ENCODE data around the gene SLC66A2. TPM values are rescaled to one million over a fixed set of nuclear protein-coding genes. Genes with fewer than 3 reads are reported as not detected.

Gene SLC66A2
- total and polyA plus RNA-seq, 10 of the 15 experiments (the other 5 are each of a cell fraction or from before 2014, with no cell fraction given), result 0.69 to 42.5 (median 14.8) TPM

- Histone ChIP-seq H3K9ac (ENCODE audit: control insufficient read depth, insufficient read depth, low read length) (0 out of 2 replicates have a peak overlapping the region, but pooled peaks have one; percentile 1), H4K20me1 (ENCODE audit: control insufficient read depth, insufficient read depth) (no peaks in the 10 kb centered on the region), H2AFZ (ENCODE audit: control insufficient read depth, low read depth, low read length) (no peak overlapping the region), H3K27ac (ENCODE audit: control insufficient read depth, insufficient read depth) (peak overlapping the region; percentile 52), H3K79me2 (ENCODE audit: control insufficient read depth, insufficient read depth, low read length) (peaks cover 34% of the 10 kb centered on the region), H3K36me3 (ENCODE audit: control insufficient read depth in 2 of 2, insufficient read depth in 2 of 2, low read length in 1 of 2) (peaks cover 8 to 14% of the 10 kb centered on the region in 2 experiments), H3K9me3 (replicated peaks; ENCODE audit: control insufficient read depth, insufficient read depth, low read length) (no peaks in the 10 kb centered on the region), H3K27me3 (replicated peaks in 1 of 2; ENCODE audit: control insufficient read depth in 2 of 2, insufficient read depth in 2 of 2, low read length in 1 of 2) (no peaks in the 10 kb centered on the region), H3K4me2 (ENCODE audit: control insufficient read depth, insufficient read depth) (peak overlapping the region; percentile 57), H3K4me3 (peak overlapping the region; percentile 51; the same call in 1 of the 2 replicates), H3K4me1 (ENCODE audit: control insufficient read depth, insufficient read depth, low read length) (peaks cover 40% of the 10 kb centered on the region)
- intact Hi-C loops (cut with micrococcal nuclease; ENCODE audit: unreplicated experiment), result no loop called here
- ChIA-PET RAD21 (ENCODE audit: unreplicated experiment) (no interaction called here), SMC1A (ENCODE audit: uncharacterized antibody, unreplicated experiment) (interaction anchor here (0.9 to 1.6 kb wide), 4 partner anchors 14 to 161 kb away, joined by 3 to 5 read pairs (median 3); no protein-coding TSS in a partner anchor), CTCF (no interaction called here), POLR2A (interaction anchor here (1.7 kb wide), 1 partner anchor 10 kb away, joined by 5 read pairs; no protein-coding TSS in a partner anchor)
- 53% methylated on average over 17 of the region's 17 CpGs for WGBS (ENCODE audit: insufficient coverage, insufficient replicate concordance, low lambda C conversion rate, missing lambda C conversion rate)
- ATAC-seq, result peak; percentile 42
- FAIRE-seq, result no peak
- no TSS peak for BruUV-seq (replicated peaks)
- in situ Hi-C loops (cut with MboI), result no loop called here
- DNase-seq (ENCODE audit: low read depth, low spot score), result no peak
- no peak for TF ChIP-seq CHD2 (IDR thresholded peaks at IDR 0.05; ENCODE audit: borderline replicate concordance, low read depth, low read length)
- TF ChIP-seq RELB (IDR thresholded peaks at IDR 0.05; ENCODE audit: low read depth), result no peak
- TF ChIP-seq BMI1 (IDR thresholded peaks at IDR 0.05; ENCODE audit: borderline replicate concordance), result no peak
- no peak for TF ChIP-seq EZH2 (IDR thresholded peaks at IDR 0.05; ENCODE audit: borderline replicate concordance, control insufficient read depth, low read depth, low read length)
- TF ChIP-seq ZNF384 (IDR thresholded peaks at IDR 0.05; ENCODE audit: borderline replicate concordance, low read depth, low read length), result 0 out of 2 replicates have a peak, but pooled peaks have one; percentile 23
- no peak for TF ChIP-seq ZSCAN29 (IDR thresholded peaks at IDR 0.05)
- TF ChIP-seq RBBP5 (conservative IDR thresholded peaks at IDR 0.05), result no peak
- no peak for TF ChIP-seq CHD4 (IDR thresholded peaks at IDR 0.05)
- TF ChIP-seq ZNF24 (IDR thresholded peaks at IDR 0.05), result no peak
- TF ChIP-seq PAX5 (IDR thresholded peaks at IDR 0.05; ENCODE audit: borderline replicate concordance, low read depth, low read length), result no peak
- no peak for TF ChIP-seq ASH2L (IDR thresholded peaks at IDR 0.05; ENCODE audit: borderline replicate concordance, low read depth)
- TF ChIP-seq CBFB (IDR thresholded peaks at IDR 0.05; ENCODE audit: low read depth), result no peak
- peak; percentile 35; the same call in 1 of the 2 replicates for TF ChIP-seq RAD51 (IDR thresholded peaks at IDR 0.05)
- TF ChIP-seq HDAC2 (IDR thresholded peaks at IDR 0.05), result no peak
- TF ChIP-seq ZNF687 (IDR thresholded peaks at IDR 0.05), result no peak
Observed at GRCh38 chr18:79945118-79946042, 6.1 kb downstream of the SLC66A2 start.

All from GM12878 (cell line).